Measurements from ENCODE around the gene SCARB1.

SCARB1 gene

GRCh38 chr12:124872068-124872719 lies 8.5 kb upstream of the SCARB1 start:
- no peak overlapping the region for H3K4me3 ChIP-seq (ENCODE audit: low read depth, low read length)
- DNase-seq (ENCODE audit: low read depth, low spot score), result no peak
- TF ChIP-seq CTCF (IDR thresholded peaks at IDR 0.05; ENCODE audit: low read depth, low read length), result no peak
- in situ Hi-C loops (cut with HindIII; ENCODE audit: low sequenced_read_pairs), result no loop called here

GRCh38 chr12:124871297-124871696 lies 7.6 kb upstream of the SCARB1 start:
- DNase-seq (ENCODE audit: low read depth, low spot score), result no peak
- no peak overlapping the region for H3K4me3 ChIP-seq (ENCODE audit: low read depth, low read length)
- in situ Hi-C loops (cut with HindIII; ENCODE audit: low sequenced_read_pairs), result no loop called here
- TF ChIP-seq CTCF (IDR thresholded peaks at IDR 0.05; ENCODE audit: low read depth, low read length), result no peak

GRCh38 chr12:124870515-124870914 lies 6.9 kb upstream of the SCARB1 start:
- no peak for TF ChIP-seq CTCF (IDR thresholded peaks at IDR 0.05; ENCODE audit: low read depth, low read length)
- H3K4me3 ChIP-seq (ENCODE audit: low read depth, low read length), result no peak overlapping the region
- in situ Hi-C loops (cut with HindIII; ENCODE audit: low sequenced_read_pairs), result no loop called here
- no peak for DNase-seq (ENCODE audit: low read depth, low spot score)

GRCh38 chr12:124869059-124869665 lies 5.5 kb upstream of the SCARB1 start:
- in situ Hi-C loops (cut with HindIII; ENCODE audit: low sequenced_read_pairs), result no loop called here
- no peak overlapping the region for H3K4me3 ChIP-seq (ENCODE audit: low read depth, low read length)
- no peak for DNase-seq (ENCODE audit: low read depth, low spot score)
- no peak for TF ChIP-seq CTCF (IDR thresholded peaks at IDR 0.05; ENCODE audit: low read depth, low read length)

GRCh38 chr12:124868252-124869058 lies 4.8 kb upstream of the SCARB1 start:
- DNase-seq (ENCODE audit: low read depth, low spot score), result no peak
- H3K4me3 ChIP-seq (ENCODE audit: low read depth, low read length), result no peak overlapping the region
- in situ Hi-C loops (cut with HindIII; ENCODE audit: low sequenced_read_pairs), result no loop called here
- no peak for TF ChIP-seq CTCF (IDR thresholded peaks at IDR 0.05; ENCODE audit: low read depth, low read length)

GRCh38 chr12:124867401-124867930 lies 3.8 kb upstream of the SCARB1 start:
- no peak overlapping the region for H3K4me3 ChIP-seq (ENCODE audit: low read depth, low read length)
- no peak for TF ChIP-seq CTCF (IDR thresholded peaks at IDR 0.05; ENCODE audit: low read depth, low read length)
- in situ Hi-C loops (cut with HindIII; ENCODE audit: low sequenced_read_pairs), result no loop called here
- DNase-seq (ENCODE audit: low read depth, low spot score), result peak; percentile 33

Data from astrocyte of the spinal cord (primary cell).